ENCODE measurements around the gene LY86. TPM values are rescaled to one million over a fixed set of nuclear protein-coding genes. Genes with fewer than 3 reads are reported as not detected.

Gene LY86
- total and polyA plus RNA-seq, 9 of the 15 experiments (the other 6 are each of a cell fraction or from before 2014, with no cell fraction given): 0.08 to 0.20 TPM; not detected in 7

- TF ChIP-seq NKRF (IDR thresholded peaks at IDR 0.05; ENCODE audit: borderline replicate concordance): no peak
- TF ChIP-seq KLF1 (tag; IDR thresholded peaks at IDR 0.05): 0 out of 2 replicates have a peak, but pooled peaks have one; percentile 10
- no peak for TF ChIP-seq NFE2 (IDR thresholded peaks at IDR 0.05; ENCODE audit: low read depth)
- TF ChIP-seq MYC (IDR thresholded peaks at IDR 0.05; ENCODE audit: low read depth, low read length): no peak
- no peak for TF ChIP-seq MYC (CRISPR knock-in tag; IDR thresholded peaks at IDR 0.05; ENCODE audit: borderline replicate concordance, low read depth)
- no peak for TF ChIP-seq CBX2 (IDR thresholded peaks at IDR 0.05; ENCODE audit: insufficient read depth, low read length, poor library complexity, severe bottlenecking)
- TF ChIP-seq TOE1 (IDR thresholded peaks at IDR 0.05; ENCODE audit: borderline replicate concordance): peak; percentile 92
- no peak for TF ChIP-seq TOE1 (CRISPR knock-in tag; IDR thresholded peaks at IDR 0.05; ENCODE audit: borderline replicate concordance, low read depth)
- no peak for TF ChIP-seq ZBTB33 (CRISPR knock-in tag; IDR thresholded peaks at IDR 0.05)
- no peak for TF ChIP-seq HDAC2 (IDR thresholded peaks at IDR 0.05)
- no peak for TF ChIP-seq POLR2G (IDR thresholded peaks at IDR 0.05; ENCODE audit: low read depth, low read length)
- no peak for TF ChIP-seq ILK (tag; IDR thresholded peaks at IDR 0.05; ENCODE audit: borderline replicate concordance, low read depth)
- no peak for TF ChIP-seq ZFP1 (CRISPR knock-in tag; IDR thresholded peaks at IDR 0.05)
- TF ChIP-seq ATF6 (CRISPR knock-in tag; IDR thresholded peaks at IDR 0.05): no peak
- TF ChIP-seq SMARCC2 (IDR thresholded peaks at IDR 0.05; ENCODE audit: low read depth): no peak
- no peak for TF ChIP-seq SPI1 (IDR thresholded peaks at IDR 0.05; ENCODE audit: borderline replicate concordance, low read depth, low read length)
- no peak for TF ChIP-seq HNRNPK (IDR thresholded peaks at IDR 0.05; ENCODE audit: low read depth, low read length, poor library complexity, severe bottlenecking)
- TF ChIP-seq NEUROD1 (IDR thresholded peaks at IDR 0.05; ENCODE audit: borderline replicate concordance, low read depth, low read length, partially characterized antibody): peak; percentile 79
- TF ChIP-seq E4F1 (CRISPR knock-in tag; IDR thresholded peaks at IDR 0.05; ENCODE audit: borderline replicate concordance): no peak
Observed at GRCh38 chr6:6657085-6657819, 68.7 kb downstream of the LY86 start (continued).
